ENCODE measurements around the gene POR. TPM values are rescaled to one million over a fixed set of nuclear protein-coding genes. Genes with fewer than 3 reads are reported as not detected.

The POR gene
- total and polyA plus RNA-seq, 12 donors, result 268 to 1,301 (median 597) TPM

- no peaks in the 10 kb centered on the region for H3K27me3 ChIP-seq
- H3K27ac ChIP-seq, result peak overlapping the region; percentile 74 to 89 (median 88)
- peak in 5 of 7 donors; percentile 48 to 86 (median 82) for DNase-seq
- peak in 1 of 2 donors; percentile 13 for TF ChIP-seq POLR2A (IDR thresholded peaks at IDR 0.05)
- TF ChIP-seq CTCF (IDR thresholded peaks at IDR 0.05), result peak in 5 of 6 experiments; percentile 11 to 52 (median 40)
- H3K36me3 ChIP-seq (replicated peaks in 1 of 2), result peaks cover 0 to 25% of the 10 kb centered on the region in 2 donors
- H3K4me1 ChIP-seq (replicated peaks in 1 of 2), result peaks cover 21 to 62% of the 10 kb centered on the region in 2 donors
- intact Hi-C loops (cut with DNase I), result no loop called here
- 47 to 68% (median 51%) methylated on average over 15 of the region's 15 CpGs for WGBS, 4 donors
- H3K4me3 ChIP-seq, result no peak overlapping the region
- H3K9me3 ChIP-seq (replicated peaks in 1 of 3), result no peaks in the 10 kb centered on the region
Measured at GRCh38 chr7:75950111-75950681, 35.2 kb downstream of the POR start.

DNA sequence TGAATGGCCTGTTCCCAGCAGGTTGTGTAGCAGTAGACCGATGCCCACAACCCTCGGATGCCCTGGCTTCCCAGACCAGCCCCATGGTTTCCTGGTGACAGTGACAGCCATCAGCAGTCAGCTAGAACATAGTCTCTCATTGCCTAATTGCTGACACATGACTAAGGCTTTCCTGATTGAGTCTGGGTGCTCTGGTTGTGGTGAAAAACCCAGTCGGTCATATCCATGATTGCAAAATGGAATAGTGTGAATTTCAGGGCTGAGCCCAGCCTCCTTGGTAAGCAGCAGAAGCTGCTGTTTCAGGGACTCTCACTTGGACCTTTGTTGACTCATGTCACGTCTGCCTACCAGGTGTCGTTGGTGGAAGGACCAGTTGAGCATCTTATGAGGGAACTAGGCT, 36.6 kb downstream of the POR start:
- intact Hi-C loops (cut with DNase I), result no loop called here
- H3K9me3 ChIP-seq (replicated peaks in 1 of 3), result no peaks in the 10 kb centered on the region
- WGBS, 4 donors, result 29 to 49% (median 41%) methylated on average over 3 to 5 of the region's 5 CpGs
- TF ChIP-seq POLR2A (IDR thresholded peaks at IDR 0.05) (peak in 1 of 2 donors; percentile 22), CTCF (IDR thresholded peaks at IDR 0.05) (no peak)
- DNase-seq, result peak in 6 of 7 donors; percentile 69 to 88 (median 82)
- peaks cover 0 to 37% of the 10 kb centered on the region in 2 donors for H3K36me3 ChIP-seq (replicated peaks in 1 of 2)
- H3K27me3 ChIP-seq, result no peaks in the 10 kb centered on the region
- no peak overlapping the region for H3K4me3 ChIP-seq
- peak overlapping the region; percentile 74 to 89 (median 88) for H3K27ac ChIP-seq
- H3K4me1 ChIP-seq (replicated peaks in 1 of 2), result peaks cover 21 to 68% of the 10 kb centered on the region in 2 donors

DNA sequence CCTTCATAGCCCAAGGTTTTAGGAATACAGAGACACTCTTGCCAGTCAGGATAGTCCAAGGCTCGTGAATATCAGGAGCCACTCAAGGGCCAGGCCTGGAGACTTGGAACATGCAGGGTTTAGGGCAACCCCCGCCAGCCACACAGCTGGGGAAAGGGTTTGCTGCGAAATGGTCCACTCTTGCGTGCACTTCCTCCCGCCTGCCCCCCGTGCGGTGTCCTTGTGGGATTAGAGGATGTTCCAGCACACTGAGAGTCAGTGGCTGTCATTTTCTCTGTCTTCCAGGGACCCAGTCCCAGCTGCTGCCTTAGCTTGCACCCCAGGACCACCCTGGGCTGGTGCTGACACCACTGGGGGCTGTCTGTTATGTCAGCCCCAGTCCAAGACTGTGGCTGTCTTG, 38.5 kb downstream of the POR start:
- WGBS, 4 donors, result 40 to 74% (median 59%) methylated on average over 3 to 7 of the region's 7 CpGs
- Histone ChIP-seq H3K9me3 (replicated peaks in 1 of 3) (no peaks in the 10 kb centered on the region), H3K27me3 (no peaks in the 10 kb centered on the region), H3K4me1 (replicated peaks in 1 of 2) (peaks cover 16 to 62% of the 10 kb centered on the region in 2 donors), H3K4me3 (no peak overlapping the region), H3K36me3 (replicated peaks in 1 of 2) (peaks cover 0 to 48% of the 10 kb centered on the region in 2 donors), H3K27ac (peak overlapping the region in 3 of 5 donors; percentile 57 to 87 (median 84))
- intact Hi-C loops (cut with DNase I), result no loop called here
- peak in 1 of 7 donors; percentile 46 for DNase-seq
- TF ChIP-seq POLR2A (IDR thresholded peaks at IDR 0.05), result no peak
- TF ChIP-seq CTCF (IDR thresholded peaks at IDR 0.05), result no peak

GRCh38 chr7:75953931-75954330, 39.0 kb downstream of the POR start:
- TF ChIP-seq POLR2A (IDR thresholded peaks at IDR 0.05), result no peak
- no peak for TF ChIP-seq CTCF (IDR thresholded peaks at IDR 0.05)
- Histone ChIP-seq H3K36me3 (replicated peaks in 1 of 2) (peaks cover 0 to 51% of the 10 kb centered on the region in 2 donors), H3K4me1 (replicated peaks in 1 of 2) (peaks cover 16 to 59% of the 10 kb centered on the region in 2 donors), H3K27ac (peak overlapping the region in 4 of 5 donors; percentile 33 to 87 (median 70)), H3K4me3 (no peak overlapping the region), H3K27me3 (no peaks in the 10 kb centered on the region), H3K9me3 (replicated peaks in 1 of 3) (no peaks in the 10 kb centered on the region)
- WGBS, 4 donors, result 68 to 83% (median 75%) methylated on average over 10 to 11 of the region's 11 CpGs
- no peak for DNase-seq
- intact Hi-C loops (cut with DNase I), result no loop called here

Data from adrenal gland (tissue), 12 donors.